GM12873 (cell line): ENCODE measurements around the gene SUDS3.

Experiments
- CTCF ChIP-seq: IDR thresholded peaks from 2 replicates; pipeline ENCODE4 v1.5.1; 2012; ENCODE audit warnings: low read depth, mild to moderate bottlenecking, moderate library complexity, low read length, control low read depth; ENCODE audit not compliant: insufficient read depth; ENCODE audit errors: missing control alignments

The SUDS3 gene

GRCh38 chr12:118376089-118377020 is at the start of gene SUDS3:
TSS of gene SUDS3 (plus strand) at chr12:118376555. CDS start at chr12:118376692, 137 bp downstream.
- peak; percentile 98 for TF ChIP-seq CTCF

- TF ChIP-seq CTCF, result no peak
Observed at GRCh38 chr12:118326991-118327390, 49.4 kb upstream of the SUDS3 start.

- no peak for TF ChIP-seq CTCF
Observed at GRCh38 chr12:118327391-118327790, 49.0 kb upstream of the SUDS3 start.

- no peak for TF ChIP-seq CTCF
Observed at GRCh38 chr12:118328486-118329330, 47.6 kb upstream of the SUDS3 start.

GRCh38 chr12:118330421-118331018 is 45.8 kb upstream of the SUDS3 start:
- no peak for TF ChIP-seq CTCF

- TF ChIP-seq CTCF, result no peak
Observed at GRCh38 chr12:118332511-118332910, 43.8 kb upstream of the SUDS3 start.

GRCh38 chr12:118334241-118334640 is 42.1 kb upstream of the SUDS3 start:
- TF ChIP-seq CTCF, result no peak
